ENCODE measurements around the gene ZNF385D. TPM values are rescaled to one million over a fixed set of nuclear protein-coding genes. Genes with fewer than 3 reads are reported as not detected.

Gene ZNF385D
- total and polyA plus RNA-seq, 12 donors: 0.09 to 1.3 (median 0.63) TPM

GRCh38 chr3:21672303-21672702 is 78.7 kb downstream of the ZNF385D start:
- H3K27me3 ChIP-seq: no peaks in the 10 kb centered on the region
- no peaks in the 10 kb centered on the region for H3K36me3 ChIP-seq (replicated peaks in 1 of 2)
- TF ChIP-seq CTCF (IDR thresholded peaks at IDR 0.05): no peak
- TF ChIP-seq POLR2A (IDR thresholded peaks at IDR 0.05): no peak
- H3K4me3 ChIP-seq: no peak overlapping the region
- intact Hi-C loops (cut with DNase I): no loop called here
- no peaks in the 10 kb centered on the region for H3K4me1 ChIP-seq (replicated peaks in 1 of 2)
- no peaks in the 10 kb centered on the region for H3K9me3 ChIP-seq (replicated peaks in 1 of 3)
- H3K27ac ChIP-seq: no peak overlapping the region
- WGBS, 4 donors: 33 to 73% (median 57%) methylated on average over 1 of the region's 1 CpG
- DNase-seq: no peak

GRCh38 chr3:21670386-21670785 is 80.6 kb downstream of the ZNF385D start:
- no peaks in the 10 kb centered on the region for H3K9me3 ChIP-seq (replicated peaks in 1 of 3)
- H3K4me3 ChIP-seq: no peak overlapping the region
- no peak for TF ChIP-seq CTCF (IDR thresholded peaks at IDR 0.05)
- no peak for TF ChIP-seq POLR2A (IDR thresholded peaks at IDR 0.05)
- 66 to 77% (median 71%) methylated on average over 6 of the region's 6 CpGs for WGBS, 4 donors
- H3K36me3 ChIP-seq (replicated peaks in 1 of 2): no peaks in the 10 kb centered on the region
- intact Hi-C loops (cut with DNase I): no loop called here
- H3K27ac ChIP-seq: no peak overlapping the region
- DNase-seq: no peak
- H3K27me3 ChIP-seq: no peaks in the 10 kb centered on the region
- H3K4me1 ChIP-seq (replicated peaks in 1 of 2): no peaks in the 10 kb centered on the region

- no peaks in the 10 kb centered on the region for H3K27me3 ChIP-seq
- intact Hi-C loops (cut with DNase I): no loop called here
- DNase-seq: no peak
- no peak overlapping the region for H3K27ac ChIP-seq
- H3K4me1 ChIP-seq (replicated peaks in 1 of 2): no peaks in the 10 kb centered on the region
- H3K36me3 ChIP-seq (replicated peaks in 1 of 2): no peaks in the 10 kb centered on the region
- WGBS, 4 donors: 54 to 65% (median 56%) methylated on average over 1 of the region's 1 CpG
- TF ChIP-seq POLR2A (IDR thresholded peaks at IDR 0.05): no peak
- TF ChIP-seq CTCF (IDR thresholded peaks at IDR 0.05): no peak
- H3K9me3 ChIP-seq (replicated peaks in 1 of 3): no peaks in the 10 kb centered on the region
- no peak overlapping the region for H3K4me3 ChIP-seq
Observed at GRCh38 chr3:21668012-21668411, 83.0 kb downstream of the ZNF385D start.

- Histone ChIP-seq H3K9me3 (replicated peaks in 1 of 3) (no peaks in the 10 kb centered on the region), H3K27ac (no peak overlapping the region), H3K4me3 (no peak overlapping the region), H3K36me3 (replicated peaks in 1 of 2) (no peaks in the 10 kb centered on the region), H3K27me3 (no peaks in the 10 kb centered on the region), H3K4me1 (replicated peaks in 1 of 2) (no peaks in the 10 kb centered on the region)
- intact Hi-C loops (cut with DNase I): no loop called here
- no peak for TF ChIP-seq POLR2A (IDR thresholded peaks at IDR 0.05)
- no peak for TF ChIP-seq CTCF (IDR thresholded peaks at IDR 0.05)
- 41 to 66% (median 61%) methylated on average over 6 of the region's 6 CpGs for WGBS, 4 donors
- DNase-seq: no peak
Observed at GRCh38 chr3:21665444-21666100, 85.4 kb downstream of the ZNF385D start.
